ENCODE results near the gene TSEN2. TPM values are rescaled to one million over a fixed set of nuclear protein-coding genes. Genes with fewer than 3 reads are reported as not detected.
"Not testable (repeated sequence)": the region's sequence is repeated elsewhere in the genome, so short reads cannot be mapped to it uniquely, and the experiment has no call there.

The TSEN2 gene
- total RNA-seq, 2 experiments from 2014 or later: 9.4 to 10.7 TPM

- no peak for ATAC-seq
- no peaks in the 10 kb centered on the region for H3K4me1 Mint-ChIP-seq (ENCODE audit: low read depth)
- H3K27me3 Mint-ChIP-seq (ENCODE audit: low read depth): no peaks in the 10 kb centered on the region
- H3K36me3 Mint-ChIP-seq (ENCODE audit: low read depth): no peaks in the 10 kb centered on the region
- POLR2A ChIA-PET: no interaction called here
- H3K4me3 Mint-ChIP-seq: no peak overlapping the region
- DNase-seq: no peak
- CTCF ChIA-PET: no interaction called here
- H3K9me3 Mint-ChIP-seq (ENCODE audit: insufficient read depth): no peaks in the 10 kb centered on the region
- H3K27ac Mint-ChIP-seq: no peak overlapping the region
These were observed 38.6 kb upstream of the TSEN2 start for GRCh38 chr3:12445523-12446240.

GRCh38 chr3:12446298-12446697 lies 38.0 kb upstream of the TSEN2 start:
- ChIA-PET CTCF (no interaction called here), POLR2A (no interaction called here)
- Mint-ChIP-seq H3K27ac (no peak overlapping the region), H3K27me3 (ENCODE audit: low read depth) (no peaks in the 10 kb centered on the region), H3K9me3 (ENCODE audit: insufficient read depth) (no peaks in the 10 kb centered on the region), H3K4me1 (ENCODE audit: low read depth) (no peaks in the 10 kb centered on the region), H3K4me3 (no peak overlapping the region), H3K36me3 (ENCODE audit: low read depth) (no peaks in the 10 kb centered on the region)
- ATAC-seq (no peak), DNase-seq (no peak)

GRCh38 chr3:12447075-12447474 lies 37.2 kb upstream of the TSEN2 start:
- no peak for ATAC-seq
- ChIA-PET POLR2A (no interaction called here), CTCF (no interaction called here)
- H3K9me3 Mint-ChIP-seq (ENCODE audit: insufficient read depth): no peaks in the 10 kb centered on the region
- DNase-seq: no peak
- H3K27me3 Mint-ChIP-seq (ENCODE audit: low read depth): no peaks in the 10 kb centered on the region
- H3K4me3 Mint-ChIP-seq: no peak overlapping the region
- no peaks in the 10 kb centered on the region for H3K36me3 Mint-ChIP-seq (ENCODE audit: low read depth)
- no peak overlapping the region for H3K27ac Mint-ChIP-seq
- H3K4me1 Mint-ChIP-seq (ENCODE audit: low read depth): no peaks in the 10 kb centered on the region

GRCh38 chr3:12448404-12449202 lies 35.7 kb upstream of the TSEN2 start:
- H3K27ac Mint-ChIP-seq; DNase-seq; H3K4me1 Mint-ChIP-seq (ENCODE audit: low read depth); POLR2A ChIA-PET; ATAC-seq; CTCF ChIA-PET; H3K27me3 Mint-ChIP-seq (ENCODE audit: low read depth); H3K4me3 Mint-ChIP-seq; H3K9me3 Mint-ChIP-seq (ENCODE audit: insufficient read depth); H3K36me3 Mint-ChIP-seq (ENCODE audit: low read depth): not testable (repeated sequence)

GRCh38 chr3:12449889-12450682 lies 34.2 kb upstream of the TSEN2 start:
- no peak for ATAC-seq
- DNase-seq: no peak
- H3K27me3 Mint-ChIP-seq (ENCODE audit: low read depth): no peaks in the 10 kb centered on the region
- ChIA-PET POLR2A (no interaction called here), CTCF (no interaction called here)
- no peak overlapping the region for H3K27ac Mint-ChIP-seq
- H3K36me3 Mint-ChIP-seq (ENCODE audit: low read depth): no peaks in the 10 kb centered on the region
- H3K4me3 Mint-ChIP-seq: no peak overlapping the region
- no peaks in the 10 kb centered on the region for H3K4me1 Mint-ChIP-seq (ENCODE audit: low read depth)
- H3K9me3 Mint-ChIP-seq (ENCODE audit: insufficient read depth): no peaks in the 10 kb centered on the region

GRCh38 chr3:12451481-12451880 lies 32.8 kb upstream of the TSEN2 start:
- Mint-ChIP-seq H3K27me3 (ENCODE audit: low read depth) (no peaks in the 10 kb centered on the region), H3K36me3 (ENCODE audit: low read depth) (no peaks in the 10 kb centered on the region), H3K9me3 (ENCODE audit: insufficient read depth) (no peaks in the 10 kb centered on the region), H3K4me3 (no peak overlapping the region), H3K4me1 (ENCODE audit: low read depth) (no peaks in the 10 kb centered on the region), H3K27ac (no peak overlapping the region)
- ATAC-seq: no peak
- ChIA-PET CTCF (interaction anchor here (1.2 kb wide), 1 partner anchor 9 kb away, joined by 3 read pairs; no protein-coding TSS in a partner anchor), POLR2A (no interaction called here)
- DNase-seq: no peak

- H3K36me3 Mint-ChIP-seq (ENCODE audit: low read depth): no peaks in the 10 kb centered on the region
- no peak overlapping the region for H3K27ac Mint-ChIP-seq
- no peaks in the 10 kb centered on the region for H3K4me1 Mint-ChIP-seq (ENCODE audit: low read depth)
- ATAC-seq: no peak
- CTCF ChIA-PET: interaction anchor here (1.2 kb wide), 1 partner anchor 9 kb away, joined by 3 read pairs; no protein-coding TSS in a partner anchor
- POLR2A ChIA-PET: no interaction called here
- H3K27me3 Mint-ChIP-seq (ENCODE audit: low read depth): no peaks in the 10 kb centered on the region
- DNase-seq: no peak
- no peak overlapping the region for H3K4me3 Mint-ChIP-seq
- H3K9me3 Mint-ChIP-seq (ENCODE audit: insufficient read depth): no peaks in the 10 kb centered on the region
These were observed 32.3 kb upstream of the TSEN2 start for GRCh38 chr3:12451960-12452359.

GRCh38 chr3:12452361-12453330 lies 31.6 kb upstream of the TSEN2 start:
- Mint-ChIP-seq H3K36me3 (ENCODE audit: low read depth) (no peaks in the 10 kb centered on the region), H3K27ac (no peak overlapping the region), H3K4me1 (ENCODE audit: low read depth) (no peaks in the 10 kb centered on the region), H3K4me3 (no peak overlapping the region), H3K27me3 (ENCODE audit: low read depth) (no peaks in the 10 kb centered on the region), H3K9me3 (ENCODE audit: insufficient read depth) (no peaks in the 10 kb centered on the region)
- DNase-seq (no peak), ATAC-seq (no peak)
- ChIA-PET POLR2A (no interaction called here), CTCF (interaction anchor here (1.2 kb wide), 1 partner anchor 10 kb away, joined by 3 read pairs; no protein-coding TSS in a partner anchor)

GRCh38 chr3:12454076-12454815 lies 30.0 kb upstream of the TSEN2 start:
- no peaks in the 10 kb centered on the region for H3K27me3 Mint-ChIP-seq (ENCODE audit: low read depth)
- no peaks in the 10 kb centered on the region for H3K9me3 Mint-ChIP-seq (ENCODE audit: insufficient read depth)
- no peaks in the 10 kb centered on the region for H3K4me1 Mint-ChIP-seq (ENCODE audit: low read depth)
- ATAC-seq (no peak), DNase-seq (no peak)
- no peak overlapping the region for H3K27ac Mint-ChIP-seq
- H3K4me3 Mint-ChIP-seq: no peak overlapping the region
- ChIA-PET POLR2A (no interaction called here), CTCF (no interaction called here)
- H3K36me3 Mint-ChIP-seq (ENCODE audit: low read depth): no peaks in the 10 kb centered on the region

GRCh38 chr3:12454816-12455121 lies 29.5 kb upstream of the TSEN2 start:
- Mint-ChIP-seq H3K36me3 (ENCODE audit: low read depth) (no peaks in the 10 kb centered on the region), H3K4me3 (no peak overlapping the region), H3K27ac (no peak overlapping the region), H3K27me3 (ENCODE audit: low read depth) (no peaks in the 10 kb centered on the region), H3K4me1 (ENCODE audit: low read depth) (no peaks in the 10 kb centered on the region), H3K9me3 (ENCODE audit: insufficient read depth) (no peaks in the 10 kb centered on the region)
- POLR2A ChIA-PET: no interaction called here
- no peak for ATAC-seq
- CTCF ChIA-PET: no interaction called here
- DNase-seq: no peak

- POLR2A ChIA-PET: no interaction called here
- DNase-seq (no peak), ATAC-seq (no peak)
- Mint-ChIP-seq H3K4me1 (ENCODE audit: low read depth) (no peaks in the 10 kb centered on the region), H3K27ac (no peak overlapping the region), H3K9me3 (ENCODE audit: insufficient read depth) (no peaks in the 10 kb centered on the region), H3K4me3 (no peak overlapping the region), H3K27me3 (ENCODE audit: low read depth) (no peaks in the 10 kb centered on the region), H3K36me3 (ENCODE audit: low read depth) (no peaks in the 10 kb centered on the region)
- CTCF ChIA-PET: no interaction called here
These were observed 28.5 kb upstream of the TSEN2 start for GRCh38 chr3:12455740-12456139.
